ENCODE measurements around the gene TOR2A.
"Not testable (repeated sequence)": the region's sequence is repeated elsewhere in the genome, so short reads cannot be mapped to it uniquely, and the experiment has no call there.

TOR2A gene
- total RNA-seq, result 10.9 to 14.9 reads per million in 2 donors

DNA sequence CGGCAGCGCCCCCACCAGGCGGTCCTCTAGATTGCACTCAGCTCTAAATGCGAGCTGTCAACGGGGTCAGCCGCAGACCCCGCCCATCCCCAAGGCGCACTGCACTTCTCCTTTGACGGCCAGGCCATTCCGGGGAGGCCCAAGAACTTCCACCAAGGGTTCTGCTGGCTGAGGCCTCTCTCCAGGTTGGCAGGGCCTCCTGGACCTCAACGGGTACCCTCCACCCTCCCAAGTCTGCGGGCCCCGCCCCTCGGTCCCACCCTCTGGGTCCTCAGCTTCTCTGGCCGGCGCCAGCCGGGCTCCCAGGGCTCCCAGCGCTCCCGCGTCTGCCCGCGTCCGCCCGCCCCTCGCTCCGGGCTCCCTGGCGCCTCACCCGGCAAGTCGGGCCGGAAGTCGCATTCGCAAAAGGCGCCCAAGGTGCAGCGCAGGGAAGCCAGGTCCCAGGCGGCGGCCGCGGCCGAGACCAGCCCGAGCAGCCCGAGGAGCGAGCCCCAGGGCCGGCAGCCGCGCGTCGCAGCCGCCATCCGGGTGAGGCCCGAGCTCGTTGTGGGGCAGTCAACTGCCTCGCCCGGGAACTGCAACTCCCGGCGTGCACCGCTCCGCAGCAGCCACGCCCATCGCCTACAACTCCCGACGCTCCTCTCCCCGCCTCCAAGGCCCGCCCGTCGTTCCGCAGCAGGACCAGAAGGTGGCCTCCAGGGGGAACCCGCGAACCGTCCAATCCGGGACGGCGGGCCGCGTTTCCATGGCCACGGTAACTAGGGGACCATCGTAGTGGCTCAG lies at the start of gene TOR2A:
TOR2A (minus strand) TSS at position 548 of the 783 bp plus-strand sequence; CDS start at position 524, 24 bp downstream.
- DNase-seq, result peak; percentile 97 to 99 (median 98)

- DNase-seq, result peak; percentile 42 to 95 (median 59)
Measured at GRCh38 chr9:127783111-127784008, 48.3 kb upstream of the TOR2A start.

- DNase-seq, result peak in 1 of 5 experiments; percentile 44
Measured at GRCh38 chr9:127781806-127782205, 46.7 kb upstream of the TOR2A start.

GRCh38 chr9:127780909-127781308 lies 45.8 kb upstream of the TOR2A start:
- DNase-seq, result not testable (repeated sequence)

GRCh38 chr9:127780126-127780885 lies 45.2 kb upstream of the TOR2A start:
- peak in 1 of 5 experiments; percentile 18 for DNase-seq

DNA sequence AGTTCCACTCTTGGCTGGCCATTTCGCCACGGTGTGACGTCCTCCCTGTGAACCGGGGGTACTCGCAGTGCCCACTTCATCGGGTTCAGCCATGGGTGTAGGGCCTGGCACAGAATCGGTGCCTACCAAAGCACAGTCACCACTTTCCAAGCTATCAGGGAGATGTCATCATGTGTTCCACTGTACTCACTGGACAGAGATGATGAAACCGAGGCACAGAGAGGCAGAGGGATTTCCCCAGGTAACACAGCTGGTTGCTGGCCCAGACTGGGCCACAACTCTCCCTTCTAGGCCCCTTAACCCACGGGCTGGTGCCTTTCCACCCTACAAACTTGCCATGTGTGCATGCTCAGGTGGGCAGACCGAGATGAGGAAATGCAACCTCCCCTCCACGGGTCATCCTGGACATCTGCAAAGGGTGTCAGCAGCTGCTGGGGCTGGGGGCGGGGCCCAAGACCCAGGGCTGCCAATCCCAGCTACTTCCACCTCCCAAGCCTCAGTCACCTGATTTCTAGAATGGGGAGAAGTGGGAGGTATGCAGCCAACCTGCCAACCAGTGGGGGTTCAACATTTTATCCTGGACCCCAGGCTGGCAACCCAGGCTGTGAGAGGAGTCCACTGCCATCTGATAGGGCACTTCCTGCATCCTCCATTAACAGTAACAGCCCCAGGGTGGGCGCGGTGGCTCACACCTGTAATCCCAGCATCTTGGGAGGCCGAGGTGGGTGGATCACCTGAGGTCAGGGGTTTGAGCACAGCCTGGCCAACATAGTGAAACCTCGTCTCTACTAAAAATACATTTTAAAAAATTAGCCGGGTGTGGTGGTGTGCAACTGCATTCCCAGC lies 44.3 kb upstream of the TOR2A start:
- DNase-seq, result peak in 3 of 5 experiments; percentile 48 to 76 (median 59)

DNA sequence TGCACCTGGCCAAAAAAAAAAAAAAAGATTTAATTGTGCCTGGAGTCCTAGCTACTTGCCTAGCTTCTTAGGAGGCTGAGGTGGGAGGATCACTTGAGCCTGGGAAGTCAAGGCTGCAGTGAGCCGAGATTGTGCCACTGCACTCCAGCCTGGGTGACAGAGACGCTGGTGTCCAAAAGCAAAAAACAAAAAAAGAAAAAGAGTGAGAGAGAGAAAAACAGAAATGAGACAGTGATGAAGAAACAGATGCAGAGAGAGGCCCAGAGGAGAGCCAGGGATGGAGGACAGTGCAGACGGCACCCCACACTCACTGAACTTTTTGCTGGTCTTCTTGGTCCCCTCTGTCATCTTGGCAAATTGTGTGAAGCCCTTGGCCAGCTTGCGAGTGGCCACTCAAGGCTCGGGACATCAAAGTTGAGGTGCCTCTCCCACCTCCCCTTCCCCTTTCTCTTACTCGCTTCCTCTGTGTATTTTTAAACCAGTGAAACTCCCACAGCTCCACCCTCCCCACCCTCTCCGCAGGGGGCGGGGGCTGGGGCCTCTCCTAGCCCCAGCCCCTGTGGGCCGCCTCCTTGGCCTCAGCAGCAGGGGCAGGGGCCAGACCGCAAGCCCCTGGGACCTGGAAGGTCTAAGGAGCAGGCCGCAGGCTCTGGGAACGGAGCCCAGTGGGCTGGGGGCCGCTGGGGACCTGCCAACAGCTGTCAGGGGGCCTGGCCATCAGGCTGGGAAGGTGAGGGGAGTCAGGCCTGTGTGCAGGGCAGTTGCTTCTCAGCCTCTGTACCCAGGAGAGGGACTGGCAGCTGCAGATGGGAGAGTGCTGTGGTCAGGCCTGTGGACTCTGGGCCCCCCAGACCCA lies 43.4 kb upstream of the TOR2A start, which contains the start of gene SH2D3C:
SH2D3C (minus strand) TSS at position 387 of the 856 bp plus-strand sequence; CDS start at position 348, 39 bp downstream.
- peak in 3 of 5 experiments; percentile 22 to 64 (median 24) for DNase-seq

DNA sequence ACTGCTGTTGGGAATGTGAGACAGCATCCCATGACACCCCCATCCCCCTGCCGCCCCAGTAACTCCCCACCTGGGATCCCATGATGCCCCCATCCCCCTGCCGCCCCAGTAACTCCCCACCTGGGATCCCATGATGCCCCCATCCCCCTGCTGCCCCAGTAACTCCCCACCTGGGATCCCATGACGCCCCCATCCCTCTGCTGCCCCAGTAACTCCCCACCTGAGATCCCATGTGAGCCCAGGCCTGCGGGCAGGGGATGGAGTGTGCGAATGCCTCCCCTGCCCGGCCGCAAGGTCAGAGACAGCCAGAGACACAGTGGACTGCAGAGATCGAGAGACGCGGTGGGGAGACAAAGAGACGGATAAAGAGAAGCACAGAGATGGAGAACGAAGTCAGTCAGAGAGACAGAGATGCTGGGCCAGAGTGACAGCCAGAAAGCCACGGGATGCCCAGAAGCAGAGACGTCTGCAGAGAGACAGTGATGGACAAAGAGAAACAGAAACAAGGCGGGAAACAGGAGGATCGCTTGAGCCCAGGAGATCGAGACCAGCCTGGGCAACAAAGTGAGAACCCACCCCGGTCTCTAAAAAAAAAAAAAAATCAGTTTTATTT lies 42.4 kb upstream of the TOR2A start:
- peak in 1 of 5 experiments; percentile 48 for DNase-seq

GRCh38 chr9:127776924-127777289 lies 41.8 kb upstream of the TOR2A start:
- peak in 1 of 5 experiments; percentile 43 for DNase-seq

- peak; percentile 36 to 93 (median 68) for DNase-seq
Measured at GRCh38 chr9:127776195-127776923, 41.3 kb upstream of the TOR2A start.

DNA sequence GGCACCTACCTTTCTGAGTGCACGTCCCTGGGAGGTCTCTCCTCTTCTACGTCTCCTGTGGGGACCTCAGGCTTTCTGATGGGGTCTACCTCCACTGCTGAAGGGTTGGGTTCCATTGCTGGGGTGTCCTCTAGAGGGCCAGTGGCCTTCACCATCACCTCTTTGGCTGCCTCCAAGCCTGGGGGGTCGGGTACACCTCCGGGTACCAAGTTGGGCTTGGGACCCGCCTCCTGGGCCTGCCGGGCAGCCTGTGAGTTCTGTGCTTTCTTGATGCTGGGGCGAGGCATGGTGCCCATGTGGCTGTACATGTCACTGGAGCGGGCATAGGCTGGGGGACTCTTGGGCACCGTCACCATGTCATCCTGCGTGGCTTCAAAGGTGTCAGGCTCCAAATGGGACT lies 38.9 kb upstream of the TOR2A start:
- no peak for DNase-seq

GRCh38 chr9:127773272-127773671 lies 38.2 kb upstream of the TOR2A start:
- no peak for DNase-seq

- no peak for DNase-seq
Measured at GRCh38 chr9:127772603-127773002, 37.5 kb upstream of the TOR2A start.

DNA sequence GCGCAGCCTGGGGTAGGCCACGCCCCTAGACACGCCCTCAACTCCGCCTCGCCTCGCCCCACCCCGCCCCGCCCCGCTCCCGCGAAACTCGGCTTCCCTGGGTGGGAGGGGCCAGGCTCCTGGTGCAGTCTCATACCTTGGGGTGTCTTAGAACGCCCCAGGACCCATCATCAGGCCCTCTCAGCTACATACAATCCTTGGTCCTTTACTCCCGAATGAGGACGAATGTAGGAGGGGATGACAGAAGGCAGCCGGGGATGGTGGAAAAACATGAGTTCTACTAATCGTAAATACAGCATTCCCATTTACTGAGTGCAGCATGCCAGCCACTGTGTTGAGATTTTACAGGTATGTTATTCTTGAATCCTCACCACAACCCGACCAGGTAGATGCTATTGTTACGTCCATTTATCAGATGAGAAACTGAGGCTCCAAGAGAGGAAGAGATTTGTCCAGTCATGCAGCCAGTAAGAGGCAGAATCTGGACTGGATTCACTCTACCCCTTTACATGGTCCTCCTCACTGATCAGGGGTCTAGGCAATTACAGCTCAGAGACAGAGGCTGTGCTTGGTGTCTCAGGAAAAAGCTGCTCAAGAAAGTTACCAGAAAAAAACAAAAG lies 36.6 kb upstream of the TOR2A start:
- DNase-seq, result no peak

DNA sequence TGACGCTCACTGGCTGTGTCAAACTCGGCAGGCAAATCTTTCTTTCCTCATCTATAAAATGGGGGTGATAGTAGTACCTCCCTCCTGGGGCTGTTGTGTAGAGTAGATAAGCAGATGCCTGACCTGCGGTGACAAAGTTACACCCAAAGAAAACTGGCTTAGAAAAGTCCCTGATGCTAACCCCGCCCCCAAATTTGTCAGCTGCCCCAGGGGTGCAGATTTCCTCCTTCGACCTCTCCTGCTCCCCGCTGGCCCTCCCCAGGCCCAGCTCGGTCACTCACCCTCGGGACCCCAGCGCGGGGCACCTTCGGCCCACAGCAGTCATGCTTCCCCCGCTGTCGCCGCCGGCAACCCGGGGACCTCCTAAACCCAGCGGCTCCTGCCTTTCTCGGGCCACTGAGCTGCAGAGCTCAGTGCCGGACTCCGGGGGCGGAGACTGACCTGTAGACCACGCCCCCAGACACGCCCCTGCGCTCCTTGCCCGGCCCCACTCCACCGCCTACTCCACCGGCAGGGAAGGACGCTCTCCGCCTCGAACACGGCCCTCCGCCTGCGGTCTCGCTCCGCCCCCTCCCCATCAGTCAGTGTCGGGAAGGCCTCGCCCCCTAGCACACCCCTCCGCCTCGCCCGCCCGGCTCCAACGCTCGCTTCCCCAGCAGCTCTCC lies 35.9 kb upstream of the TOR2A start:
- DNase-seq, result peak; percentile 89 to 99 (median 92)

DNA sequence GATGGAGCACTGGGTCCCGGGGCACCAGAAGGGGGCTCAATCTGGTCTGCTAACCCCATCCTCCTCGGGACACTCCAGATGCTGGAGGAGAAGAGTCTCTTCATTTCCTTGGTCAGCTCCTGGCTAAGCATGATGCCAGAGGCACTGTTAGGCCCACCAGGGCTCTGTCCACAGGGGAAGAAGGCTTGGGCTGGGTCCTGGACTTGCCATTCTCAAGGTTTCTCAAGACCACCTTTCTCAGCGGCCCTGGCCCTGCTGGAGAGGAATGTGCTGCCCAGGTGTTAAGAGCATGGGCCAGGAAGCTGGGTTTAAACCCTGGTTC lies 35.5 kb upstream of the TOR2A start:
- no peak for DNase-seq

- no peak for DNase-seq
Measured at GRCh38 chr9:127769929-127770582, 35.0 kb upstream of the TOR2A start.

- no peak for DNase-seq
Measured at GRCh38 chr9:127769101-127769500, 34.0 kb upstream of the TOR2A start.

Measured in T-helper 2 cell (primary cell).